Loucy (cell line): ENCODE measurements around the gene ZNF593OS.

Source experiments
- H2AFZ ChIP-seq: fragments of 200-600 bp; sonication (generic); 2 replicates; pipeline ENCODE4 v1.6.0; 2016; ENCODE audit warnings: antibody characterized with exemption, mild to moderate bottlenecking, low read length, moderate library complexity
- H3F3A ChIP-seq: fragments of 200-600 bp; 2 replicates; pipeline ENCODE4 v1.6.0; 2016; ENCODE audit warnings: antibody characterized with exemption, low read depth, mild to moderate bottlenecking
- H3K27me3 ChIP-seq: fragments of 200-600 bp; sonication (generic); 2 replicates; pipeline ENCODE4 v1.6.1; 2014; ENCODE audit warnings: low read length, mild to moderate bottlenecking; ENCODE audit not compliant: insufficient read depth, poor library complexity, severe bottlenecking
- H3K36me3 ChIP-seq: fragments of 200-600 bp; sonication (generic); 2 replicates; pipeline ENCODE4 v1.6.1; 2016; ENCODE audit warnings: low read length; ENCODE audit not compliant: insufficient read depth
- H3K4me1 ChIP-seq: fragments of 200-600 bp; sonication (generic); 2 replicates; pipeline ENCODE4 v1.5.1; 2014; ENCODE audit warnings: low read length, mild to moderate bottlenecking; ENCODE audit not compliant: insufficient read depth, poor library complexity, severe bottlenecking
- H3K4me2 ChIP-seq: fragments of 200-600 bp; sonication (generic); 2 replicates; pipeline ENCODE4 v1.6.0; 2014; ENCODE audit warnings: antibody characterized with exemption, low read length, low read depth, mild to moderate bottlenecking; ENCODE audit not compliant: poor library complexity, severe bottlenecking
- H3K4me3 ChIP-seq: fragments of 200-600 bp; sonication (generic); 2 replicates; pipeline ENCODE4 v1.5.1; 2014; ENCODE audit warnings: low read length, mild to moderate bottlenecking, mixed read lengths; ENCODE audit not compliant: poor library complexity, severe bottlenecking
- H3K79me2 ChIP-seq: fragments of 200-600 bp; sonication (generic); 2 replicates; pipeline ENCODE4 v1.6.1; 2014; ENCODE audit warnings: low read length; ENCODE audit not compliant: insufficient read depth
- H3K9ac ChIP-seq: fragments of 200-600 bp; sonication (generic); 2 replicates; pipeline ENCODE4 v1.6.0; 2014; ENCODE audit warnings: mild to moderate bottlenecking, low read depth, low read length, moderate library complexity; ENCODE audit not compliant: poor library complexity, severe bottlenecking
- H3K9me2 ChIP-seq: fragments of 200-600 bp; sonication (generic); replicated peaks from 2 replicates; pipeline ENCODE4 v1.6.1; 2016; ENCODE audit warnings: low read depth, low read length, mixed read lengths
- H3K9me3 ChIP-seq: fragments of 200-600 bp; sonication (generic); 2 replicates; pipeline ENCODE4 v1.6.1; 2014; ENCODE audit warnings: mild to moderate bottlenecking, antibody characterized with exemption, low read length, low read depth; ENCODE audit not compliant: insufficient read depth
- H4K20me1 ChIP-seq: fragments of 200-600 bp; sonication (generic); 2 replicates; pipeline ENCODE4 v1.6.0; 2014; ENCODE audit warnings: antibody characterized with exemption, low read length, mild to moderate bottlenecking; ENCODE audit not compliant: insufficient read depth, poor library complexity, severe bottlenecking
- EZH2phosphoT487 ChIP-seq: fragments of 200-600 bp; IDR thresholded peaks from 2 replicates; pipeline ENCODE4 v1.6.1; 2018; ENCODE audit warnings: antibody characterized with exemption, mild to moderate bottlenecking, moderate library complexity, borderline replicate concordance
- TF ChIP-seq, protein P1 (sequence below): fragments of 200-600 bp; sonication (generic); conservative IDR thresholded peaks from 2 replicates; pipeline ENCODE4 v1.5.1; 2014; ENCODE audit warnings: mild to moderate bottlenecking, antibody characterized with exemption, low read length

Gene ZNF593OS

DNA sequence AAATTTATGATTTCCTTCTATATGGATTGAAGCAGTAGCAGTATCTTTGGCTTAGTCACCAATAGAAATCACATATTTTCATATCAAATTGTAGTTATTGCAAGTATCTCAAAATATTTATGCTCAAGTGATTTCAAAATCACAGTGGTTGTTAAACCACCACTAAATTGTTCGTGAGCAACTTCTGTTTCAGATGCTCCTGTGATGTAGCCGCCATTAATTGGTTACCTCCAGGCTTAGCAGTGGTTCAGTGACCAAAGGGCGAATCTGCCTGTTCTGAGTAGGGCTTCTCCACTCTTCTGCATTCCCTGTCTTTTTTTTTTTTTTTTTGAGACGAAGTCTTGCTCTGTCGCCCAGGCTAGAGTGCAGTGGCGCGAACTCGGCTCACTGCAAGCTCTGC lies 3.7 kb upstream of the ZNF593OS start:
- Histone ChIP-seq H3K9me3 (no peaks in the 10 kb centered on the region), H2AFZ (no peak overlapping the region), H3K4me2 (no peak overlapping the region), H3K79me2 (peaks cover 14% of the 10 kb centered on the region), H3F3A (0 out of 2 replicates have a peak, but pooled peaks cover 3% of the 10 kb centered on the region), H3K4me3 (no peak overlapping the region), H3K9me2 (no peaks in the 10 kb centered on the region), H3K36me3 (no peaks in the 10 kb centered on the region), H4K20me1 (no peaks in the 10 kb centered on the region), H3K4me1 (peaks cover 10% of the 10 kb centered on the region), H3K9ac (no peak overlapping the region), H3K27me3 (no peaks in the 10 kb centered on the region)
- TF ChIP-seq, protein P1, sequence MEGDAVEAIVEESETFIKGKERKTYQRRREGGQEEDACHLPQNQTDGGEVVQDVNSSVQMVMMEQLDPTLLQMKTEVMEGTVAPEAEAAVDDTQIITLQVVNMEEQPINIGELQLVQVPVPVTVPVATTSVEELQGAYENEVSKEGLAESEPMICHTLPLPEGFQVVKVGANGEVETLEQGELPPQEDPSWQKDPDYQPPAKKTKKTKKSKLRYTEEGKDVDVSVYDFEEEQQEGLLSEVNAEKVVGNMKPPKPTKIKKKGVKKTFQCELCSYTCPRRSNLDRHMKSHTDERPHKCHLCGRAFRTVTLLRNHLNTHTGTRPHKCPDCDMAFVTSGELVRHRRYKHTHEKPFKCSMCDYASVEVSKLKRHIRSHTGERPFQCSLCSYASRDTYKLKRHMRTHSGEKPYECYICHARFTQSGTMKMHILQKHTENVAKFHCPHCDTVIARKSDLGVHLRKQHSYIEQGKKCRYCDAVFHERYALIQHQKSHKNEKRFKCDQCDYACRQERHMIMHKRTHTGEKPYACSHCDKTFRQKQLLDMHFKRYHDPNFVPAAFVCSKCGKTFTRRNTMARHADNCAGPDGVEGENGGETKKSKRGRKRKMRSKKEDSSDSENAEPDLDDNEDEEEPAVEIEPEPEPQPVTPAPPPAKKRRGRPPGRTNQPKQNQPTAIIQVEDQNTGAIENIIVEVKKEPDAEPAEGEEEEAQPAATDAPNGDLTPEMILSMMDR, result no peak
- TF ChIP-seq EZH2phosphoT487, result no peak

DNA sequence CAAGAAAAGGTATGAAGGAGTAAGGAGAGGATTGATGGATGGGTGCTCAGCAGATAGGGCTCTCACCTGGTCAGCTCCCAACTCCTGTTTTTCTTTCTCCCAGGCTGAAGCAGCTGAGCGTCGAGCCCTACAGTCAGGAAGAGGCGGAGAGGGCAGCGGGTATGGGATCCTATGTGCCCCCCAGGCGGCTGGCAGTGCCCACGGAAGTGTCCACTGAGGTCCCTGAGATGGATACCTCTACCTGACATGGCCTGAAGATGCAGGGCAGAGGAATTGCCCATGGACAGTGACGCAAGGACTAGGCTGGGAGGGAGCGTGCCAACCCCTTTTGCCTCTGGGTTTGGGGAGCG lies 1.2 kb downstream of the ZNF593OS start:
- peak overlapping the region; percentile 90 for H3K9ac ChIP-seq
- peak overlapping the region; percentile 88 for H3K4me2 ChIP-seq
- H2AFZ ChIP-seq, result no peak overlapping the region; the same call in 1 of the 2 replicates
- H3K27me3 ChIP-seq, result no peaks in the 10 kb centered on the region
- H3K9me3 ChIP-seq, result no peaks in the 10 kb centered on the region
- peaks cover 19% of the 10 kb centered on the region for H3K79me2 ChIP-seq
- peak overlapping the region; percentile 93 for H3K4me3 ChIP-seq
- TF ChIP-seq, protein P1, result no peak
- no peak for TF ChIP-seq EZH2phosphoT487
- H3K4me1 ChIP-seq, result peaks cover 14% of the 10 kb centered on the region
- H3K9me2 ChIP-seq, result no peaks in the 10 kb centered on the region
- H3K36me3 ChIP-seq, result no peaks in the 10 kb centered on the region
- H4K20me1 ChIP-seq, result no peaks in the 10 kb centered on the region
- 0 out of 2 replicates have a peak, but pooled peaks cover 3% of the 10 kb centered on the region for H3F3A ChIP-seq

DNA sequence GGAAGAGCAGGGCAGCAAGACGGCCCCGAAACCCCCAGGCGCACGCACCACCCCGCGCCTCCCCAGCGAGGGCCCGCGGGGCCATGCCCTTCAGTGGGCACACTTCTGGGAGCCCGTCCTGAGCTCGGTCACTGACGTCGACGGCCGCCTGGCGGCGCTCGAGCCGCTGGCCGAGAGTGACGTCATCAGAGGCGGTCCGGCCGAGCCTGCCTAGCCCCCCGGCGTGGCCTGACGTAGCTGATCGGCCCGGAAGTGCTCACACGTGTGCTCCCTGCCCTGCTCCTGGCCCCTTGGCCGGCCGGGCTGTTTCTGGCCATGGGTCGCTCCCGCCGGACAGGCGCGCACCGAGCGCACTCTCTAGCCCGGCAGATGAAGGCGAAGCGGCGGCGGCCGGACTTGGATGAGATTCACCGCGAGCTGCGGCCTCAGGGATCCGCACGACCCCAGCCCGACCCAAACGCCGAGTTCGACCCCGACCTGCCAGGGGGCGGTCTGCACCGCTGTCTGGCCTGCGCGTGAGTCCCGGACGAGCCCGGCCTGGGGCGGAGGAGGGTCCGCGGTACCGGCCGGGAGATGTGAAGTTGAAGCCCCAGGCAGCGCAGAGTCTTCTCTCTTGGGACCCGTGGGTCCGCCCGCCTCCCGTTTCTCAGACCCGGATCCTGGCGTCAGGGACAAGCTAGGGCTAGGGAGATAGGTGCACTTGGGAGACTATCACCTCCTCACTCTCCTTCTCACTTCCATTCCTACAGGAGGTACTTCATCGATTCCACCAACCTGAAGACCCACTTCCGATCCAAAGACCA lies 1.8 kb downstream of the ZNF593OS start, which contains the start of gene ZNF593:
Gene ZNF593, plus strand, starts transcription at position 240 of the 803 bp plus-strand sequence. Its CDS starts 76 bp downstream, at position 316.
- H4K20me1 ChIP-seq, result no peaks in the 10 kb centered on the region
- peak within 1 kb of the TSS; percentile 94 for H2AFZ ChIP-seq
- H3K4me3 ChIP-seq, result peak within 1 kb of the TSS; percentile 93
- H3K36me3 ChIP-seq, result no peaks in the 10 kb centered on the region
- no peaks in the 10 kb centered on the region for H3K9me3 ChIP-seq
- H3K4me2 ChIP-seq, result peak within 1 kb of the TSS; percentile 88
- H3K27me3 ChIP-seq, result no peaks in the 10 kb centered on the region
- H3F3A ChIP-seq, result 0 out of 2 replicates have a peak, but pooled peaks cover 3% of the 10 kb centered on the region
- H3K9ac ChIP-seq, result peak within 1 kb of the TSS; percentile 90
- peaks cover 19% of the 10 kb centered on the region for H3K79me2 ChIP-seq
- no peaks in the 10 kb centered on the region for H3K9me2 ChIP-seq
- no peak for TF ChIP-seq EZH2phosphoT487
- TF ChIP-seq, protein P1, result peak; percentile 75
- H3K4me1 ChIP-seq, result peaks cover 14% of the 10 kb centered on the region
